ENCODE results near the gene MYL1.

The MYL1 gene

GRCh38 chr2:210264282-210264681 is 50.7 kb downstream of the MYL1 start:
- no peak for DNase-seq

GRCh38 chr2:210263841-210264240 is 51.1 kb downstream of the MYL1 start:
- DNase-seq: no peak

- no peak for DNase-seq
These were observed 52.9 kb downstream of the MYL1 start for GRCh38 chr2:210262036-210262435.

- DNase-seq: no peak
These were observed 55.3 kb downstream of the MYL1 start for GRCh38 chr2:210259687-210260086.

GRCh38 chr2:210252699-210253606 is 62.0 kb downstream of the MYL1 start:
- no peak for DNase-seq

- DNase-seq: no peak
These were observed 64.4 kb downstream of the MYL1 start for GRCh38 chr2:210250622-210251021.

Measured in activated gamma-delta T cell (primary cell).